ENCODE results near the gene SLC26A3. TPM values are rescaled to one million over a fixed set of nuclear protein-coding genes. Genes with fewer than 3 reads are reported as not detected.

The SLC26A3 gene
- total and polyA plus RNA-seq, 3 donors from 2014 or later: 1.1 to 1.3 TPM; not detected in 1

- intact Hi-C loops (cut with DNase I; ENCODE audit: low total_unique reads): no loop called here
- DNase-seq: no peak
- no peak overlapping the region for H3K27ac ChIP-seq
- TF ChIP-seq CTCF (IDR thresholded peaks at IDR 0.05): no peak
- TF ChIP-seq POLR2A (IDR thresholded peaks at IDR 0.05): no peak
- no peak overlapping the region for H3K4me3 ChIP-seq
- WGBS, 2 donors: 83 to 86% methylated on average over 3 of the region's 3 CpGs
- no peaks in the 10 kb centered on the region for H3K4me1 ChIP-seq
- no peaks in the 10 kb centered on the region for H3K27me3 ChIP-seq
- no peaks in the 10 kb centered on the region for H3K9me3 ChIP-seq
- H3K36me3 ChIP-seq (ENCODE audit: low read depth, missing control alignments): no peaks in the 10 kb centered on the region
Measured at GRCh38 chr7:107813524-107813923, 10.5 kb upstream of the SLC26A3 start.

GRCh38 chr7:107811934-107812333 is 8.9 kb upstream of the SLC26A3 start:
- H3K27ac ChIP-seq: no peak overlapping the region
- DNase-seq: no peak
- no peaks in the 10 kb centered on the region for H3K27me3 ChIP-seq
- WGBS, 2 donors: 63 to 69% methylated on average over 5 of the region's 5 CpGs
- intact Hi-C loops (cut with DNase I; ENCODE audit: low total_unique reads): no loop called here
- H3K4me1 ChIP-seq: no peaks in the 10 kb centered on the region
- H3K36me3 ChIP-seq (ENCODE audit: low read depth, missing control alignments): no peaks in the 10 kb centered on the region
- no peak overlapping the region for H3K4me3 ChIP-seq
- TF ChIP-seq CTCF (IDR thresholded peaks at IDR 0.05) (no peak), POLR2A (IDR thresholded peaks at IDR 0.05) (no peak)
- H3K9me3 ChIP-seq: no peaks in the 10 kb centered on the region

GRCh38 chr7:107810626-107811025 is 7.6 kb upstream of the SLC26A3 start:
- Histone ChIP-seq H3K9me3 (no peaks in the 10 kb centered on the region), H3K27ac (no peak overlapping the region), H3K27me3 (no peaks in the 10 kb centered on the region), H3K4me1 (no peaks in the 10 kb centered on the region), H3K4me3 (no peak overlapping the region), H3K36me3 (ENCODE audit: low read depth, missing control alignments) (no peaks in the 10 kb centered on the region)
- no peak for TF ChIP-seq POLR2A (IDR thresholded peaks at IDR 0.05)
- intact Hi-C loops (cut with DNase I; ENCODE audit: low total_unique reads): no loop called here
- 84 to 86% methylated on average over 3 of the region's 3 CpGs for WGBS, 2 donors
- DNase-seq: no peak

- Histone ChIP-seq H3K27ac (no peak overlapping the region), H3K9me3 (no peaks in the 10 kb centered on the region), H3K4me3 (no peak overlapping the region), H3K4me1 (no peaks in the 10 kb centered on the region), H3K36me3 (ENCODE audit: low read depth, missing control alignments) (no peaks in the 10 kb centered on the region), H3K27me3 (no peaks in the 10 kb centered on the region)
- WGBS, 2 donors: 93 to 96% methylated on average over 4 of the region's 4 CpGs
- intact Hi-C loops (cut with DNase I; ENCODE audit: low total_unique reads): no loop called here
- no peak for TF ChIP-seq POLR2A (IDR thresholded peaks at IDR 0.05)
- TF ChIP-seq CTCF (IDR thresholded peaks at IDR 0.05): no peak
- no peak for DNase-seq
Measured at GRCh38 chr7:107809179-107809578, 6.2 kb upstream of the SLC26A3 start.

GRCh38 chr7:107799647-107800264 is 3.3 kb downstream of the SLC26A3 start:
- no peaks in the 10 kb centered on the region for H3K4me1 ChIP-seq
- TF ChIP-seq CTCF (IDR thresholded peaks at IDR 0.05) (no peak), POLR2A (IDR thresholded peaks at IDR 0.05) (no peak)
- intact Hi-C loops (cut with DNase I; ENCODE audit: low total_unique reads): no loop called here
- DNase-seq: no peak
- H3K9me3 ChIP-seq: no peaks in the 10 kb centered on the region
- WGBS, 2 donors: 44 to 47% methylated on average over 6 of the region's 6 CpGs
- H3K27ac ChIP-seq: peak overlapping the region in 1 of 2 donors; percentile 45
- no peak overlapping the region for H3K4me3 ChIP-seq
- H3K27me3 ChIP-seq: no peaks in the 10 kb centered on the region
- no peaks in the 10 kb centered on the region for H3K36me3 ChIP-seq (ENCODE audit: low read depth, missing control alignments)

Data from testis (tissue), 3 donors.